ENCODE measurements around the gene TGM3.
A peak's percentile ranks its signal among the peaks of the same experiment; 100 is the strongest.

The TGM3 gene

DNA sequence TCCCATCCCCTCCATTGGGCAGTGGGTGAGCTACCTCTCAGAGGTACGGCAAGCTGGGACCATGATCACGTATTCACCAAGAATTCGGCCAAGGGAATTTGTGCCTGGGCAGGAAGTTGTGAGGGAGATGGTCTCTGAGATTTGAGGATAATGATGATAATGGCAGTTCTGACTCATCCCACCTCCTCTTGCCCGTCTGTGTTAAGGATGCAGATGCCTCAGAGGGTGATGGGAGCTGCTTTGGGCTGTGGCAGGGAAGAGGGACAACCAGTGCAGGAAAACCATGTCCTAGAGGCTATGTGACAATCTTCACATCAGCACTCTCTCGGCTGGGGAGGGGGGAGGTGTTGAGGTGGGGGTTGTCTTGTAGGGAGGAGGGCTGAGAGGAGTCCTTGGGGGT lies 89.2 kb downstream of the TGM3 start:
- DNase-seq: no peak

GRCh38 chr20:2385496-2385895 lies 89.7 kb downstream of the TGM3 start:
- DNase-seq: no peak

DNA sequence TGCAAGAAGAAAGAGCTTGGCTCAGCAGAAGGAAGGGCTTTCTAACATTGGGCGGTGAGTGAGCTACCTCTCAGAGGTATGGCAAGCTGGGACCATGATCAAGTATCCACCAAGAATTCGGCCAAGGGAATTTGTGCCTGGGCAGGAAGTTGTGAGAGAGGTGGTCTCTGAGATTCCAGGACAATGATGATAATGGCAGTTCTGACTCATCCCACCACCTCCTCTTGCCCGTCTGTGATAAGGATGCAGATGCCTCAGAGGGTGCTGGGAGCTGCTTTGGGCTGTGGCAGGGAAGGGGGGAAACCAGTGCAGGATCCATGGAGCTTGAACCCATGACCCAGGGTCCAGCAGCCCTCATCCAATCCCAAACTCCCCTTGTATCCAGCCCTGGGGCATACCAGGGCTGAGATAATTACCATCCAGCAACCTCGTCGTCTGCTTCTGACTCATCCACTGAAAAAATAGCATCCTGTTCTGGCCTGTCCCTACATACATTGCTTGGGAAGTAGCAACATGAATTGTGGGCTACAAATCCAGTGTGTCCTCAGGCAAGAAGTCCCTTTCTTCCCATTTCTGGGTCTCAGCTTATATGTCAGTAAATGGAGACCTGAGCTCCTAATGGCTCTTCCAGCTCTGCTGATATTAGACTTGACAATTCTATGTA lies 90.8 kb downstream of the TGM3 start:
- DNase-seq: peak; percentile 55

DNA sequence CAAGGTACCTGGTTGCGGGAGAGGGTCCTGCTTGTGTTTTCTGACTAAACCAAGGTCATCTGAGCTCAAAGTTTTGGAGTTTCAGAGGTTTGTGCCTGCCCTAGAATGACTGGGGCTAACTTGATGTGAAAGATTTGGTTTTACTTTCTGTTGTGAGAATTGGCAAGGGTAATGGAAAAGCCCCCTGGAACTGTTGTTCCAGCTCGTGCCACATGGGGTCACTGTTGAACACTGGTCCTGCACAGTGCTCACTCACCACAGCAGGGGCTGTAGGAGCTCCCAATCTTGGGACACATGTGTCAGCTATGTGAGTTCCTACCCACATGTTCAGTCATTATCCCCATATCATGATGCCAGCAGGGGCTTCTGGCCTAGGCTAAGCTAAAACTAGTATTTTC lies 91.4 kb downstream of the TGM3 start:
- peak; percentile 97 for DNase-seq

DNA sequence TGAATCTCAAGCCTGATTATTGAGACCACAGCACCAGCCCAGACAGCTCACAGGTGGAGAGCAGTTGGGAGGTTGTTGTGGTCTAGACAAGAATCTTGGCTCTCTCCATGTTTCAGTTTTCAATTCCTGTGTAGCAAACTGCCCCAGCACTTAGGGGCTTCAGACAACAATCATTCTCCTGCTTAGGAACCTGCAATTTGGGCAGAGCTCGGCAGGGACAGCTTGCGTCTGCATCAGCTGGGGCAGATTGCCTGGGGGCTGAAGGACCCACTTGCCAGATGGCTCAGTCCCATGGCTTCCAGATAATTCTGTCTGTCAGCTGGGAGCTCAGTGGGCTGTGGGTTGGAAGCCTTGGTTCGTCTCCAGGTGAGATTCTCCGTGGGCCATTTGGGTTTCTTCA lies 91.8 kb downstream of the TGM3 start:
- DNase-seq: no peak

Data from OCI-M1 (cell line).